Activated naive CD8-positive, alpha-beta T cell (primary cell): ENCODE data around the gene ZNF532.
"Not testable (repeated sequence)": the region's sequence is repeated elsewhere in the genome, so short reads cannot be mapped to it uniquely, and the experiment has no call there.

ENCODE experiments used
- H3K27ac Mint-ChIP-seq: one replicate; pipeline ENCODE4 v1.8.0; 2021; ENCODE audit warnings: mixed read lengths
- H3K27me3 Mint-ChIP-seq: one replicate; pipeline ENCODE4 v1.8.0; 2021; ENCODE audit warnings: mixed read lengths
- H3K36me3 Mint-ChIP-seq: one replicate; pipeline ENCODE4 v1.8.0; 2021; ENCODE audit warnings: mixed read lengths
- H3K4me1 Mint-ChIP-seq: one replicate; pipeline ENCODE4 v1.8.0; 2021; ENCODE audit warnings: low read depth, mixed read lengths
- H3K4me3 Mint-ChIP-seq: one replicate; pipeline ENCODE4 v1.8.0; 2021; ENCODE audit warnings: mild to moderate bottlenecking, mixed read lengths
- H3K9me3 Mint-ChIP-seq: one replicate; pipeline ENCODE4 v1.8.0; 2021; ENCODE audit warnings: low read depth, mixed read lengths

The ZNF532 gene

GRCh38 chr18:58864146-58865032 lies at the start of gene ZNF532:
Gene ZNF532 (plus strand): TSS chr18:58864877. CDS start in a region left out here.
- peak within 1 kb of the TSS; percentile 25 for H3K27ac Mint-ChIP-seq
- H3K4me1 Mint-ChIP-seq, result peaks cover 5% of the 10 kb centered on the region
- H3K36me3 Mint-ChIP-seq, result no peaks in the 10 kb centered on the region
- peaks cover 37% of the 10 kb centered on the region for H3K27me3 Mint-ChIP-seq
- peak within 1 kb of the TSS; percentile 69 for H3K4me3 Mint-ChIP-seq
- no peaks in the 10 kb centered on the region for H3K9me3 Mint-ChIP-seq

- Mint-ChIP-seq H3K4me3 (no peak overlapping the region), H3K4me1 (peaks cover 18% of the 10 kb centered on the region), H3K27me3 (peaks cover 50% of the 10 kb centered on the region), H3K27ac (peak overlapping the region; percentile 22), H3K9me3 (no peaks in the 10 kb centered on the region), H3K36me3 (peaks cover 3% of the 10 kb centered on the region)
These were observed 45.6 kb upstream of the ZNF532 start for GRCh38 chr18:58819051-58819450.

- peaks cover 48% of the 10 kb centered on the region for H3K27me3 Mint-ChIP-seq
- no peaks in the 10 kb centered on the region for H3K9me3 Mint-ChIP-seq
- H3K27ac Mint-ChIP-seq, result no peak overlapping the region
- peaks cover 18% of the 10 kb centered on the region for H3K4me1 Mint-ChIP-seq
- no peaks in the 10 kb centered on the region for H3K36me3 Mint-ChIP-seq
- no peak overlapping the region for H3K4me3 Mint-ChIP-seq
These were observed 44.4 kb upstream of the ZNF532 start for GRCh38 chr18:58820251-58820650.

- H3K27ac Mint-ChIP-seq, result no peak overlapping the region
- H3K9me3 Mint-ChIP-seq, result no peaks in the 10 kb centered on the region
- no peak overlapping the region for H3K4me3 Mint-ChIP-seq
- H3K27me3 Mint-ChIP-seq, result peaks cover 41% of the 10 kb centered on the region
- H3K36me3 Mint-ChIP-seq, result no peaks in the 10 kb centered on the region
- peaks cover 18% of the 10 kb centered on the region for H3K4me1 Mint-ChIP-seq
These were observed 41.7 kb upstream of the ZNF532 start for GRCh38 chr18:58822944-58823343.

GRCh38 chr18:58823412-58823811 lies 41.3 kb upstream of the ZNF532 start:
- H3K27me3 Mint-ChIP-seq, result peaks cover 42% of the 10 kb centered on the region
- peaks cover 18% of the 10 kb centered on the region for H3K4me1 Mint-ChIP-seq
- H3K36me3 Mint-ChIP-seq, result no peaks in the 10 kb centered on the region
- H3K4me3 Mint-ChIP-seq, result no peak overlapping the region
- H3K9me3 Mint-ChIP-seq, result no peaks in the 10 kb centered on the region
- no peak overlapping the region for H3K27ac Mint-ChIP-seq

- not testable (repeated sequence) for H3K9me3 Mint-ChIP-seq, H3K4me1 Mint-ChIP-seq, H3K27ac Mint-ChIP-seq, H3K4me3 Mint-ChIP-seq, H3K36me3 Mint-ChIP-seq
- H3K27me3 Mint-ChIP-seq, result peaks cover 34% of the 10 kb centered on the region
These were observed 37.8 kb upstream of the ZNF532 start for GRCh38 chr18:58826926-58827325.

- Mint-ChIP-seq H3K9me3 (no peaks in the 10 kb centered on the region), H3K4me1 (no peaks in the 10 kb centered on the region), H3K27ac (no peak overlapping the region), H3K4me3 (no peak overlapping the region), H3K27me3 (peaks cover 34% of the 10 kb centered on the region), H3K36me3 (no peaks in the 10 kb centered on the region)
These were observed 37.2 kb upstream of the ZNF532 start for GRCh38 chr18:58827428-58827827.

GRCh38 chr18:58827886-58828285 lies 36.8 kb upstream of the ZNF532 start:
- H3K4me3 Mint-ChIP-seq, result no peak overlapping the region
- H3K9me3 Mint-ChIP-seq, result no peaks in the 10 kb centered on the region
- no peaks in the 10 kb centered on the region for H3K36me3 Mint-ChIP-seq
- H3K4me1 Mint-ChIP-seq, result no peaks in the 10 kb centered on the region
- peaks cover 34% of the 10 kb centered on the region for H3K27me3 Mint-ChIP-seq
- no peak overlapping the region for H3K27ac Mint-ChIP-seq

- no peaks in the 10 kb centered on the region for H3K36me3 Mint-ChIP-seq
- no peaks in the 10 kb centered on the region for H3K4me1 Mint-ChIP-seq
- H3K27me3 Mint-ChIP-seq, result peaks cover 34% of the 10 kb centered on the region
- H3K9me3 Mint-ChIP-seq, result no peaks in the 10 kb centered on the region
- no peak overlapping the region for H3K27ac Mint-ChIP-seq
- no peak overlapping the region for H3K4me3 Mint-ChIP-seq
These were observed 36.1 kb upstream of the ZNF532 start for GRCh38 chr18:58828399-58829121.

GRCh38 chr18:58829263-58829662 lies 35.4 kb upstream of the ZNF532 start:
- Mint-ChIP-seq H3K4me3 (no peak overlapping the region), H3K9me3 (no peaks in the 10 kb centered on the region), H3K27me3 (peaks cover 34% of the 10 kb centered on the region), H3K27ac (no peak overlapping the region), H3K36me3 (no peaks in the 10 kb centered on the region), H3K4me1 (no peaks in the 10 kb centered on the region)

GRCh38 chr18:58829886-58830285 lies 34.8 kb upstream of the ZNF532 start:
- H3K27me3 Mint-ChIP-seq, result peaks cover 32% of the 10 kb centered on the region
- not testable (repeated sequence) for H3K4me1 Mint-ChIP-seq, H3K4me3 Mint-ChIP-seq, H3K27ac Mint-ChIP-seq, H3K36me3 Mint-ChIP-seq, H3K9me3 Mint-ChIP-seq

- Mint-ChIP-seq H3K9me3 (no peaks in the 10 kb centered on the region), H3K4me3 (no peak overlapping the region), H3K27ac (no peak overlapping the region), H3K27me3 (peaks cover 24% of the 10 kb centered on the region), H3K36me3 (no peaks in the 10 kb centered on the region), H3K4me1 (no peaks in the 10 kb centered on the region)
These were observed 33.1 kb upstream of the ZNF532 start for GRCh38 chr18:58831606-58832005.

GRCh38 chr18:58838165-58838860 lies 26.4 kb upstream of the ZNF532 start:
- no peak overlapping the region for H3K27ac Mint-ChIP-seq
- no peak overlapping the region for H3K4me3 Mint-ChIP-seq
- H3K36me3 Mint-ChIP-seq, result no peaks in the 10 kb centered on the region
- no peaks in the 10 kb centered on the region for H3K4me1 Mint-ChIP-seq
- H3K9me3 Mint-ChIP-seq, result no peaks in the 10 kb centered on the region
- H3K27me3 Mint-ChIP-seq, result peaks cover 14% of the 10 kb centered on the region

GRCh38 chr18:58838946-58839345 lies 25.7 kb upstream of the ZNF532 start:
- Mint-ChIP-seq H3K4me3 (no peak overlapping the region), H3K9me3 (no peaks in the 10 kb centered on the region), H3K27me3 (peaks cover 16% of the 10 kb centered on the region), H3K36me3 (no peaks in the 10 kb centered on the region), H3K4me1 (no peaks in the 10 kb centered on the region), H3K27ac (no peak overlapping the region)
